HCT116 (cell line): ENCODE measurements around the gene KIF7. TPM values are rescaled to one million over a fixed set of nuclear protein-coding genes. Genes with fewer than 3 reads are reported as not detected.

Experiments used
- ATAC-seq: fragments of 200-7000 bp; cut with Tn5 transposase; 2 replicates; pipeline ENCODE4 v1.9.1; 2020; ENCODE audit warnings: mild to moderate bottlenecking, moderate library complexity
- BruUV-seq: library from RNA; stranded (reverse); fragments of 400-500 nt; replicated peaks from 2 replicates; lab custom pipeline; 2021; lab: Mats Ljungman, UMichigan
- CTCF ChIA-PET: fragments of 300-600 bp; sonication (Branson Sonifier 250); formaldehyde crosslinking; loops from one replicate; lab custom pipeline; 2021; ENCODE audit warnings: antibody characterized with exemption; lab: Charles Lee
- POLR2A ChIA-PET: fragments of 300-600, 350-600 bp; sonication (Branson Sonifier 250); formaldehyde crosslinking; loops from one replicate; lab custom pipeline; 2021; ENCODE audit warnings: antibody characterized with exemption; lab: Charles Lee
- RAD21 ChIA-PET, 2 experiments: fragments of 300-600 bp; sonication (Branson Sonifier 250); formaldehyde crosslinking; loops; one replicate each; lab custom pipeline; 2023; ENCODE audit warnings: low total read pairs in 2 of 2; ENCODE audit not compliant: uncharacterized antibody in 2 of 2, unreplicated experiment in 2 of 2, low non-redundant PET in 1 of 2; lab: Charles Lee
- DNase-seq: peaks from one replicate; pipeline ENCODE4 v3.0.0-alpha.2; 2010; ENCODE audit warnings: low read depth, low spot score
- H2AFZ ChIP-seq: fragments of 200-600 bp; shearing (Covaris generic), sonication (generic); 2 replicates; pipeline ENCODE4 v1.6.1; 2017; ENCODE audit warnings: low read depth, mixed run types, mixed read lengths, antibody characterized with exemption, low read length; ENCODE audit not compliant: poor library complexity, severe bottlenecking
- H3K27ac ChIP-seq: 2 replicates; pipeline ENCODE4 v1.5.1; 2012; ENCODE audit warnings: low read depth, low read length
- H3K27me3 ChIP-seq: fragments of 200-600 bp; sonication (generic); 2 replicates; pipeline ENCODE4 v1.6.1; 2016; ENCODE audit warnings: mixed run types, low read length, mixed read lengths; ENCODE audit not compliant: insufficient read depth
- H3K36me3 ChIP-seq, 2 experiments: fragments of 200-500 bp in 1 of 2; fragments of 200-600 bp in 1 of 2; sonication (Bioruptor generic) in 1 of 2; sonication (generic) in 1 of 2; 2 replicates each; pipeline versions ENCODE4 v1.5.1 to v1.6.1; 2014 to 2016; ENCODE audit warnings: low read length in 2 of 2, inconsistent platforms in 1 of 2, mixed read lengths in 1 of 2, mixed run types in 1 of 2; ENCODE audit not compliant: insufficient read depth in 2 of 2, control insufficient read depth in 1 of 2
- H3K4me1 ChIP-seq, 2 experiments: fragments of 200-600 bp in 1 of 2; sonication (generic) in 1 of 2; 2 replicates each; pipeline versions ENCODE4 v1.5.1 to v1.6.1; 2012 to 2017; ENCODE audit warnings: low read length in 2 of 2, inconsistent platforms in 1 of 2, mild to moderate bottlenecking in 1 of 2, mixed read lengths in 1 of 2, mixed run types in 1 of 2, moderate library complexity in 1 of 2; ENCODE audit not compliant: insufficient read depth in 2 of 2, control insufficient read depth in 1 of 2
- H3K4me2 ChIP-seq: fragments of 200-600 bp; sonication (generic); 2 replicates; pipeline ENCODE4 v1.6.1; 2017; ENCODE audit warnings: mixed run types, low read length, mixed read lengths
- H3K4me3 ChIP-seq, 2 experiments: fragments of 200-600 bp in 1 of 2; sonication (generic) in 1 of 2; replicated peaks in 1 of 2; 2 replicates each; pipeline ENCODE4 v1.5.1; 2011 to 2016; ENCODE audit warnings: low read length in 2 of 2, control low read depth in 1 of 2, low read depth in 1 of 2, mild to moderate bottlenecking in 1 of 2, mixed read lengths in 1 of 2, mixed run types in 1 of 2
- H3K79me2 ChIP-seq: fragments of 200-600 bp; sonication (generic); 2 replicates; pipeline ENCODE4 v1.6.1; 2017; ENCODE audit warnings: mild to moderate bottlenecking, mixed run types, low read length, moderate library complexity, mixed read lengths; ENCODE audit not compliant: insufficient read depth
- H3K9ac ChIP-seq: fragments of 200-600 bp; sonication (generic); 2 replicates; pipeline ENCODE4 v1.6.1; 2016; ENCODE audit warnings: low read length, mixed read lengths
- H3K9me2 ChIP-seq: fragments of 200-600 bp; sonication (generic), shearing (Covaris generic); 2 replicates; pipeline ENCODE4 v1.6.1; 2017; ENCODE audit warnings: mixed run types, mild to moderate bottlenecking, moderate library complexity; ENCODE audit not compliant: insufficient read depth
- H3K9me3 ChIP-seq, 2 experiments: fragments of 200-500 bp in 1 of 2; fragments of 200-600 bp in 1 of 2; sonication (Bioruptor generic) in 1 of 2; sonication (generic) in 1 of 2; 2 replicates each; pipeline ENCODE4 v1.6.1; 2014 to 2017; ENCODE audit warnings: low read length in 2 of 2, mixed read lengths in 2 of 2, inconsistent platforms in 1 of 2, low read depth in 1 of 2, mild to moderate bottlenecking in 1 of 2, mixed run types in 1 of 2, moderate library complexity in 1 of 2; ENCODE audit not compliant: control insufficient read depth in 1 of 2, insufficient read depth in 1 of 2
- H4K20me1 ChIP-seq: fragments of 200-600 bp; sonication (generic), shearing (Covaris generic); 2 replicates; pipeline ENCODE4 v1.6.1; 2017; ENCODE audit warnings: mixed run types, mild to moderate bottlenecking, moderate library complexity; ENCODE audit not compliant: insufficient read depth
- CBX3 ChIP-seq: IDR thresholded peaks from 2 replicates; pipeline ENCODE4 v1.6.1; 2012; ENCODE audit warnings: low read depth
- CEBPB ChIP-seq: IDR thresholded peaks from 2 replicates; pipeline ENCODE4 v1.6.1; 2012; ENCODE audit warnings: low read depth
- EGR1 ChIP-seq: IDR thresholded peaks from 2 replicates; pipeline ENCODE4 v1.6.1; 2012; ENCODE audit warnings: low read depth
- EZH2 ChIP-seq: fragments of 200-600 bp; sonication (generic); IDR thresholded peaks from 2 replicates; pipeline ENCODE4 v1.6.1; 2017; ENCODE audit warnings: antibody characterized with exemption, mixed run types
- EZH2phosphoT487 ChIP-seq: fragments of 200-600 bp; IDR thresholded peaks from 2 replicates; pipeline ENCODE4 v1.6.1; 2018; ENCODE audit warnings: antibody characterized with exemption, borderline replicate concordance
- FOSL1 ChIP-seq: IDR thresholded peaks from 2 replicates; pipeline ENCODE4 v1.6.1; 2012; ENCODE audit warnings: low read depth
- JUND ChIP-seq: IDR thresholded peaks from 2 replicates; pipeline ENCODE4 v1.6.1; 2012
- MAX ChIP-seq: IDR thresholded peaks from 2 replicates; pipeline ENCODE4 v1.6.1; 2012
- POLR2A ChIP-seq: IDR thresholded peaks from 2 replicates; pipeline ENCODE4 v1.7.0; 2011; ENCODE audit warnings: borderline replicate concordance; ENCODE audit not compliant: insufficient read depth, insufficient read length; ENCODE audit errors: extremely low read depth
- RAD21 ChIP-seq: IDR thresholded peaks from 2 replicates; pipeline ENCODE4 v1.6.1; 2012; ENCODE audit warnings: low read depth, mild to moderate bottlenecking
- SRF ChIP-seq: IDR thresholded peaks from 2 replicates; pipeline ENCODE4 v1.6.1; 2012; ENCODE audit warnings: low read depth
- TCF7L2 ChIP-seq: IDR thresholded peaks from 2 replicates; pipeline ENCODE4 v1.7.0; 2011; ENCODE audit warnings: borderline replicate concordance, inconsistent platforms; ENCODE audit not compliant: insufficient read depth, insufficient read length; ENCODE audit errors: extremely low read depth
- YY1 ChIP-seq: IDR thresholded peaks from 2 replicates; pipeline ENCODE4 v1.6.1; 2011; ENCODE audit warnings: low read length, low read depth, moderate library complexity, mild to moderate bottlenecking; ENCODE audit not compliant: insufficient replicate concordance; ENCODE audit errors: extremely low read depth
- ZNF274 ChIP-seq: fragments of 200-500 bp; sonication (Bioruptor generic); IDR thresholded peaks from 2 replicates; pipeline ENCODE4 v1.6.1; 2014; ENCODE audit warnings: mild to moderate bottlenecking, low read depth, low read length, inconsistent platforms
- intact Hi-C: fragments of 100-400 bp; cut with micrococcal nuclease; formaldehyde crosslinking; loops from 2 replicates; pipeline ENCODE4 v1.10.0; 2022
- total RNA-seq: library from RNA; stranded (reverse); gene quantifications from one replicate; pipeline ENCODE4 v1.2.1, GENCODE V29; 2021; ENCODE audit not compliant: unreplicated experiment
- TF ChIP-seq, protein P1 (sequence below): IDR thresholded peaks from 2 replicates; pipeline ENCODE4 v1.6.1; 2011; ENCODE audit warnings: mild to moderate bottlenecking, low read length, moderate library complexity; ENCODE audit not compliant: insufficient replicate concordance; ENCODE audit errors: extremely low read depth
- TF ChIP-seq, protein P2 (sequence below): IDR thresholded peaks from 2 replicates; pipeline ENCODE4 v1.6.1; 2012

Gene KIF7
- total RNA-seq, 1 experiment from 2014 or later = 0.12 TPM

DNA sequence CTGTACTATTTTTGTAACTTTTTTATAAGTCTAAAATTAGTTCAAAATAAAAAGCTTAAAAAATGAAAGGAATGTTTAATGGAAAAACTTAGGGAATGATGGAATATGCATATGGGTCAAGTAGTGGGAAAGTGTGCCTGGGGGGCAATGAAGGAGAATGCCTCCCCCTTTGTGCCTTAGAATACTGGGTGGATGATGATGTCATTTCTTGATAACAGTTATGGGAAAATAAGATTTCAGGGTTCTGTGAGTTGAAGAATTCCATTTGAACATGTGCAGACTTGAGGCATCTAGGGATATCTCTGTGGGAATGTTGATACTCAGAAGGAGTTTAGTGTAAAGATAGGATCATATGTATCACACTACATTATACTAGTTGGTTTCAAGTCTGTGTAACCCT is 49.1 kb upstream of the KIF7 start:
- DNase-seq (no peak), ATAC-seq (no peak)
- Histone ChIP-seq H3K36me3 (no peaks in the 10 kb centered on the region), H2AFZ (no peak overlapping the region), H3K9me3 (no peaks in the 10 kb centered on the region), H3K27ac (no peak overlapping the region), H3K4me1 (no peaks in the 10 kb centered on the region), H3K4me2 (no peak overlapping the region), H3K27me3 (no peaks in the 10 kb centered on the region), H3K9me2 (no peaks in the 10 kb centered on the region), H3K79me2 (no peaks in the 10 kb centered on the region), H3K9ac (no peak overlapping the region), H4K20me1 (no peaks in the 10 kb centered on the region), H3K4me3 (no peak overlapping the region)
- ChIA-PET CTCF (no interaction called here), RAD21 (no interaction called here), POLR2A (no interaction called here)
- TF ChIP-seq POLR2A (no peak), RAD21 (no peak), EZH2 (no peak), YY1 (no peak), EZH2phosphoT487 (no peak), JUND (no peak), MAX (no peak), FOSL1 (no peak), CBX3 (no peak), ZNF274 (no peak), CEBPB (no peak), SRF (no peak), TCF7L2 (no peak), EGR1 (no peak)
- TF ChIP-seq, protein P1, sequence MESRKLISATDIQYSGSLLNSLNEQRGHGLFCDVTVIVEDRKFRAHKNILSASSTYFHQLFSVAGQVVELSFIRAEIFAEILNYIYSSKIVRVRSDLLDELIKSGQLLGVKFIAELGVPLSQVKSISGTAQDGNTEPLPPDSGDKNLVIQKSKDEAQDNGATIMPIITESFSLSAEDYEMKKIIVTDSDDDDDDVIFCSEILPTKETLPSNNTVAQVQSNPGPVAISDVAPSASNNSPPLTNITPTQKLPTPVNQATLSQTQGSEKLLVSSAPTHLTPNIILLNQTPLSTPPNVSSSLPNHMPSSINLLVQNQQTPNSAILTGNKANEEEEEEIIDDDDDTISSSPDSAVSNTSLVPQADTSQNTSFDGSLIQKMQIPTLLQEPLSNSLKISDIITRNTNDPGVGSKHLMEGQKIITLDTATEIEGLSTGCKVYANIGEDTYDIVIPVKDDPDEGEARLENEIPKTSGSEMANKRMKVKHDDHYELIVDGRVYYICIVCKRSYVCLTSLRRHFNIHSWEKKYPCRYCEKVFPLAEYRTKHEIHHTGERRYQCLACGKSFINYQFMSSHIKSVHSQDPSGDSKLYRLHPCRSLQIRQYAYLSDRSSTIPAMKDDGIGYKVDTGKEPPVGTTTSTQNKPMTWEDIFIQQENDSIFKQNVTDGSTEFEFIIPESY = no peak
- TF ChIP-seq, protein P2, sequence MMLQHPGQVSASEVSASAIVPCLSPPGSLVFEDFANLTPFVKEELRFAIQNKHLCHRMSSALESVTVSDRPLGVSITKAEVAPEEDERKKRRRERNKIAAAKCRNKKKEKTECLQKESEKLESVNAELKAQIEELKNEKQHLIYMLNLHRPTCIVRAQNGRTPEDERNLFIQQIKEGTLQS = no peak
- intact Hi-C loops = no loop called here
- no TSS peak for BruUV-seq
